SK-N-SH (cell line): ENCODE data around the gene DLGAP5. TPM values are rescaled to one million over a fixed set of nuclear protein-coding genes. Genes with fewer than 3 reads are reported as not detected.

Experiments
- CTCF ChIA-PET: fragments of 300-600, 350-600 bp; formaldehyde crosslinking; extraction: SDS; loops from one replicate; lab custom pipeline; 2021; lab: Yijun Ruan, JAX
- POLR2A ChIA-PET: fragments of 350-600 bp; sonication (Branson Sonifier 250); formaldehyde crosslinking; extraction: SDS; loops from one replicate; lab custom pipeline; 2020; ENCODE audit warnings: antibody characterized with exemption, inconsistent platforms; lab: Yijun Ruan, JAX
- DNase-seq: peaks from one replicate; pipeline ENCODE4 v3.0.0; 2012
- H2AFZ ChIP-seq: fragments of 200-600 bp; sonication (generic); 2 replicates; pipeline ENCODE4 v1.8.1; 2016; ENCODE audit warnings: antibody characterized with exemption, mild to moderate bottlenecking, low read depth
- H3F3A ChIP-seq: fragments of 200-600 bp; sonication (generic); replicated peaks from 2 replicates; pipeline ENCODE3; 2016; ENCODE audit warnings: antibody characterized with exemption, mild to moderate bottlenecking; ENCODE audit not compliant: insufficient read depth
- H3K27ac ChIP-seq, 2 experiments: fragments of 200-500 bp in 1 of 2; fragments of 200-600 bp in 1 of 2; sonication (Bioruptor generic) in 1 of 2; sonication (generic), shearing (Covaris generic) in 1 of 2; 2 replicates each; pipeline versions ENCODE4 v1.5.1 to v1.6.1; 2014 to 2016; ENCODE audit warnings: low read depth in 2 of 2, inconsistent platforms in 1 of 2, low read length in 1 of 2, mild to moderate bottlenecking in 1 of 2, mixed read lengths in 1 of 2
- H3K27me3 ChIP-seq: fragments of 200-600 bp; sonication (generic), shearing (Covaris generic); 2 replicates; pipeline ENCODE4 v1.6.1; 2016; ENCODE audit warnings: mixed run types; ENCODE audit not compliant: insufficient read depth
- H3K36me3 ChIP-seq, 2 experiments: fragments of 200-500 bp in 1 of 2; fragments of 200-600 bp in 1 of 2; sonication (Bioruptor generic) in 1 of 2; sonication (generic) in 1 of 2; replicated peaks in 1 of 2; 2 replicates each; pipeline versions ENCODE3 to v1.5.1; 2014 to 2016; ENCODE audit warnings: low read length in 1 of 2, mild to moderate bottlenecking in 1 of 2; ENCODE audit not compliant: insufficient read depth in 2 of 2, control insufficient read depth in 1 of 2
- H3K4me1 ChIP-seq, 2 experiments: fragments of 200-500 bp in 1 of 2; fragments of 200-600 bp in 1 of 2; sonication (Bioruptor generic) in 1 of 2; sonication (generic), shearing (Covaris generic) in 1 of 2; 2 replicates each; pipeline versions ENCODE4 v1.5.1 to v1.6.1; 2014 to 2016; ENCODE audit warnings: low read depth in 1 of 2, low read length in 1 of 2, mixed run types in 1 of 2; ENCODE audit not compliant: insufficient read depth in 2 of 2, control insufficient read depth in 1 of 2
- H3K4me2 ChIP-seq: fragments of 200-600 bp; sonication (generic), shearing (Covaris generic); 2 replicates; pipeline ENCODE4 v1.6.1; 2017; ENCODE audit warnings: mixed run types
- H3K4me3 ChIP-seq, 2 experiments: fragments of 200-500 bp in 1 of 2; fragments of 200-600 bp in 1 of 2; sonication (Bioruptor generic) in 1 of 2; sonication (generic), shearing (Covaris generic) in 1 of 2; 2 replicates each; pipeline versions ENCODE4 v1.5.1 to v1.8.1; 2014 to 2016; ENCODE audit warnings: low read depth in 2 of 2, inconsistent platforms in 1 of 2, low read length in 1 of 2, mild to moderate bottlenecking in 1 of 2, mixed read lengths in 1 of 2, moderate library complexity in 1 of 2
- H3K79me2 ChIP-seq: fragments of 200-600 bp; sonication (generic); 2 replicates; pipeline ENCODE4 v1.8.1; 2017; ENCODE audit warnings: mild to moderate bottlenecking; ENCODE audit not compliant: insufficient read depth
- H3K9ac ChIP-seq: fragments of 200-600 bp; sonication (generic); 2 replicates; pipeline ENCODE4 v1.6.1; 2017; ENCODE audit warnings: mixed run types
- H3K9me2 ChIP-seq: fragments of 200-600 bp; sonication (generic); 2 replicates; pipeline ENCODE4 v1.6.1; 2017; ENCODE audit warnings: mixed run types
- H3K9me3 ChIP-seq: fragments of 200-600 bp; sonication (generic); 2 replicates; pipeline ENCODE4 v1.6.1; 2017; ENCODE audit warnings: mixed run types, mild to moderate bottlenecking, moderate library complexity
- H4K20me1 ChIP-seq: fragments of 200-600 bp; sonication (generic); 2 replicates; pipeline ENCODE4 v1.6.1; 2017; ENCODE audit warnings: mild to moderate bottlenecking, mixed run types; ENCODE audit not compliant: insufficient read depth
- FOSL2 ChIP-seq: IDR thresholded peaks from 2 replicates; pipeline ENCODE4 v1.4.0; 2012; ENCODE audit warnings: low read depth, mild to moderate bottlenecking, moderate library complexity, borderline replicate concordance
- FOXJ3 ChIP-seq: sonication (generic); formaldehyde crosslinking; IDR thresholded peaks from 2 replicates; pipeline ENCODE4 v1.5.1; 2020; ENCODE audit warnings: mild to moderate bottlenecking, missing genetic modification reagents
- GABPA ChIP-seq: IDR thresholded peaks from 2 replicates; pipeline ENCODE4 v1.4.0; 2012; ENCODE audit warnings: low read depth, mild to moderate bottlenecking
- GATA2 ChIP-seq: sonication (generic); formaldehyde crosslinking; IDR thresholded peaks from 2 replicates; pipeline ENCODE4 v1.5.0; 2020; ENCODE audit warnings: mild to moderate bottlenecking, missing genetic modification reagents
- MXI1 ChIP-seq: IDR thresholded peaks from 2 replicates; pipeline ENCODE4 v1.6.1; 2012; ENCODE audit warnings: mild to moderate bottlenecking, low read depth, low read length, improper control_type of control experiment
- RFX5 ChIP-seq: IDR thresholded peaks from 2 replicates; pipeline ENCODE4 v1.6.1; 2012; ENCODE audit warnings: mild to moderate bottlenecking, improper control_type of control experiment, low read length
- RXRA ChIP-seq: IDR thresholded peaks from 2 replicates; pipeline ENCODE4 v1.4.0; 2012; ENCODE audit warnings: low read depth, mild to moderate bottlenecking, borderline replicate concordance
- SIN3A ChIP-seq: IDR thresholded peaks from 2 replicates; pipeline ENCODE4 v1.6.1; 2012; ENCODE audit warnings: low read depth, mild to moderate bottlenecking, low read length, moderate library complexity, borderline replicate concordance
- YY1 ChIP-seq: IDR thresholded peaks from 2 replicates; pipeline ENCODE4 v1.4.0; 2012; ENCODE audit warnings: low read depth, mild to moderate bottlenecking
- WGBS: methylation state at CpG from one replicate; pipeline ENCODE4 v1.1.6; 2017; ENCODE audit warnings: low lambda C conversion rate; 5-methylcytosine and 5-hydroxymethylcytosine counted together
- polyA plus RNA-seq, 3 experiments: library from polyadenylated mRNA; depleted of rRNA; stranded (reverse); fragments of >200 nt; gene quantifications; 2 replicates each; pipeline ENCODE4 v1.2.3, GENCODE V29; 2012
- TF ChIP-seq, protein P1 (sequence below): IDR thresholded peaks from 2 replicates; pipeline ENCODE4; 2012
- TF ChIP-seq, protein P2 (sequence below): fragments of 200-600 bp; sonication (generic); IDR thresholded peaks from 2 replicates; pipeline ENCODE4 v1.6.1; 2017; ENCODE audit warnings: antibody characterized with exemption, mild to moderate bottlenecking, moderate library complexity
- TF ChIP-seq, protein P3 (sequence below): fragments of 150-350 bp; IDR thresholded peaks from 2 replicates; pipeline ENCODE4 v1.6.1; 2016; ENCODE audit warnings: mild to moderate bottlenecking, low read depth, low read length
- TF ChIP-seq, protein P4 (sequence below): fragments of 150-350 bp; IDR thresholded peaks from 2 replicates; pipeline ENCODE4 v1.6.1; 2017; ENCODE audit warnings: antibody characterized with exemption, low read length, low read depth, borderline replicate concordance
- TF ChIP-seq, protein P5 (sequence below): IDR thresholded peaks from 2 replicates; pipeline ENCODE4 v1.4.0; 2012; ENCODE audit warnings: low read depth

DLGAP5 gene
- polyA plus RNA-seq, 1 of the 3 experiments (the other 2 are of a cell fraction): 6.4 TPM

DNA sequence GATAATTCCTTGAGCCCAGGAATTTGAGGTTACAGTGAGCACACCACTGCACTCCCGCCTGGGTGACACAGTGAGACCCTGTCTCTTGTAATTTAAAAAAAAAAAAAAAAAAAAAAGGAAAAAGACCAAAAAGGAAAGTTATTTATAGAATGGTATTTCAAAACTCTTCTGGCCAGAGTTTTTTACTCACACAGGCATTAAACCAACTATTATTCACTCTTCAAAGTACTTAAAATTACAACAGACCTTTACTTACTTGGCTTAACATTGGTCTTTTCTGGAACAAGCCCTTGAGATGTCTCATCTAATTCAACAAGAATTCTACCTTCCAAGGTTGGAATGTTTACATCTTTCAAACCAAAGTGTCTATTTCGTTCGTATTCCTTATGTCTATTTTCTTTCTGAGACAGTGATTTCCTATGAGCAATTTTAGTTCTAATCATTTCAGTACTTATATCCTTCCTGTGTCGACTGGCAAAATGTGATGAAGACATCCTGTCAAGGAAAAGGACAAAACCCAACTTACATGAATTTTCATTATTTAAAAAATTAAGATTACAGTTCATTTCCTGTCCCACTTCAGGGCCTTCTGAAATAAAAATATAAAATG, 2.6 kb downstream of the DLGAP5 start:
- Histone ChIP-seq H3K27me3 (no peaks in the 10 kb centered on the region), H3K4me2 (peak overlapping the region; percentile 83; the same call in 1 of the 2 replicates)
- WGBS: 96% methylated on average over 4 of the region's 4 CpGs

More for the DNA sequence above, 2.6 kb downstream of the DLGAP5 start:
- H3K27ac ChIP-seq: no peak overlapping the region
- H3K4me1 ChIP-seq: peaks cover 12 to 13% of the 10 kb centered on the region in 2 experiments
- TF ChIP-seq, protein P1, sequence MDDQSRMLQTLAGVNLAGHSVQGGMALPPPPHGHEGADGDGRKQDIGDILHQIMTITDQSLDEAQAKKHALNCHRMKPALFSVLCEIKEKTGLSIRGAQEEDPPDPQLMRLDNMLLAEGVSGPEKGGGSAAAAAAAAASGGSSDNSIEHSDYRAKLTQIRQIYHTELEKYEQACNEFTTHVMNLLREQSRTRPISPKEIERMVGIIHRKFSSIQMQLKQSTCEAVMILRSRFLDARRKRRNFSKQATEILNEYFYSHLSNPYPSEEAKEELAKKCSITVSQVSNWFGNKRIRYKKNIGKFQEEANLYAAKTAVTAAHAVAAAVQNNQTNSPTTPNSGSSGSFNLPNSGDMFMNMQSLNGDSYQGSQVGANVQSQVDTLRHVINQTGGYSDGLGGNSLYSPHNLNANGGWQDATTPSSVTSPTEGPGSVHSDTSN: no peak
- TF ChIP-seq, protein P2, sequence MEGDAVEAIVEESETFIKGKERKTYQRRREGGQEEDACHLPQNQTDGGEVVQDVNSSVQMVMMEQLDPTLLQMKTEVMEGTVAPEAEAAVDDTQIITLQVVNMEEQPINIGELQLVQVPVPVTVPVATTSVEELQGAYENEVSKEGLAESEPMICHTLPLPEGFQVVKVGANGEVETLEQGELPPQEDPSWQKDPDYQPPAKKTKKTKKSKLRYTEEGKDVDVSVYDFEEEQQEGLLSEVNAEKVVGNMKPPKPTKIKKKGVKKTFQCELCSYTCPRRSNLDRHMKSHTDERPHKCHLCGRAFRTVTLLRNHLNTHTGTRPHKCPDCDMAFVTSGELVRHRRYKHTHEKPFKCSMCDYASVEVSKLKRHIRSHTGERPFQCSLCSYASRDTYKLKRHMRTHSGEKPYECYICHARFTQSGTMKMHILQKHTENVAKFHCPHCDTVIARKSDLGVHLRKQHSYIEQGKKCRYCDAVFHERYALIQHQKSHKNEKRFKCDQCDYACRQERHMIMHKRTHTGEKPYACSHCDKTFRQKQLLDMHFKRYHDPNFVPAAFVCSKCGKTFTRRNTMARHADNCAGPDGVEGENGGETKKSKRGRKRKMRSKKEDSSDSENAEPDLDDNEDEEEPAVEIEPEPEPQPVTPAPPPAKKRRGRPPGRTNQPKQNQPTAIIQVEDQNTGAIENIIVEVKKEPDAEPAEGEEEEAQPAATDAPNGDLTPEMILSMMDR: no peak
- TF ChIP-seq, protein P3, sequence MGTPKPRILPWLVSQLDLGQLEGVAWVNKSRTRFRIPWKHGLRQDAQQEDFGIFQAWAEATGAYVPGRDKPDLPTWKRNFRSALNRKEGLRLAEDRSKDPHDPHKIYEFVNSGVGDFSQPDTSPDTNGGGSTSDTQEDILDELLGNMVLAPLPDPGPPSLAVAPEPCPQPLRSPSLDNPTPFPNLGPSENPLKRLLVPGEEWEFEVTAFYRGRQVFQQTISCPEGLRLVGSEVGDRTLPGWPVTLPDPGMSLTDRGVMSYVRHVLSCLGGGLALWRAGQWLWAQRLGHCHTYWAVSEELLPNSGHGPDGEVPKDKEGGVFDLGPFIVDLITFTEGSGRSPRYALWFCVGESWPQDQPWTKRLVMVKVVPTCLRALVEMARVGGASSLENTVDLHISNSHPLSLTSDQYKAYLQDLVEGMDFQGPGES: no peak
- TF ChIP-seq MXI1 (no peak), GABPA (no peak), FOXJ3 (CRISPR knock-in tag) (no peak), RXRA (no peak), FOSL2 (no peak), GATA2 (no peak), YY1 (no peak), RFX5 (no peak), SIN3A (no peak)
- TF ChIP-seq, protein P4, sequence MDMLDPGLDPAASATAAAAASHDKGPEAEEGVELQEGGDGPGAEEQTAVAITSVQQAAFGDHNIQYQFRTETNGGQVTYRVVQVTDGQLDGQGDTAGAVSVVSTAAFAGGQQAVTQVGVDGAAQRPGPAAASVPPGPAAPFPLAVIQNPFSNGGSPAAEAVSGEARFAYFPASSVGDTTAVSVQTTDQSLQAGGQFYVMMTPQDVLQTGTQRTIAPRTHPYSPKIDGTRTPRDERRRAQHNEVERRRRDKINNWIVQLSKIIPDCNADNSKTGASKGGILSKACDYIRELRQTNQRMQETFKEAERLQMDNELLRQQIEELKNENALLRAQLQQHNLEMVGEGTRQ: no peak
- TF ChIP-seq, protein P5, sequence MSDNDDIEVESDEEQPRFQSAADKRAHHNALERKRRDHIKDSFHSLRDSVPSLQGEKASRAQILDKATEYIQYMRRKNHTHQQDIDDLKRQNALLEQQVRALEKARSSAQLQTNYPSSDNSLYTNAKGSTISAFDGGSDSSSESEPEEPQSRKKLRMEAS: no peak
- no peaks in the 10 kb centered on the region for H3K9me3 ChIP-seq
- DNase-seq: no peak
- ChIA-PET CTCF (no interaction called here), POLR2A (no interaction called here)
- H3K36me3 ChIP-seq: peaks cover 0 to 3% of the 10 kb centered on the region in 2 experiments
- H3K79me2 ChIP-seq: peaks cover 74% of the 10 kb centered on the region
- H3K9me2 ChIP-seq: no peaks in the 10 kb centered on the region
- H2AFZ ChIP-seq: peak overlapping the region; percentile 3; the same call in 1 of the 2 replicates
- no peaks in the 10 kb centered on the region for H4K20me1 ChIP-seq
- H3K9ac ChIP-seq: no peak overlapping the region
- peaks cover 3% of the 10 kb centered on the region for H3F3A ChIP-seq
- H3K4me3 ChIP-seq: no peak overlapping the region
